ENCODE data around the gene ENOX1.
"Not testable (repeated sequence)": the region's sequence is repeated elsewhere in the genome, so short reads cannot be mapped to it uniquely, and the experiment has no call there.

The ENOX1 gene

DNA sequence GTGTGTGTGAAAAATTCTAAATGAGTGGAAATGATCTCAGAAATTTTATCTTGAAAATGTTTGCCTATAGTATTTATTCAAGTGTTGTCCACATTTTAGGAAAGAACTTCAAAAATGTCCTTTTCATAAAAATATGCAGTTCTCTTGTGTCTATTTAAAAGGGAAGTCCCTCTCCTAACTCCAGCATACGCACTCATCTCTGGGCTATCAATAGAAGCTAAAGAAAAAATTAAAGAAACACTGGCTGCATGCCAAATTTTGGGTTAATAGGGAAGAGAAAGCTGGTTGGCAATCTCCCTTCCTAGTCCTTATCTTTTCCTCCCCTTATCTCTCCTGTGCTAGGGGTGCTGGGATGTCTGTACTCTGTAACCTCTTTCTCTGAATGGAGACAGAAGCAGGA is 313.3 kb downstream of the ENOX1 start:
- DNase-seq: no peak

DNA sequence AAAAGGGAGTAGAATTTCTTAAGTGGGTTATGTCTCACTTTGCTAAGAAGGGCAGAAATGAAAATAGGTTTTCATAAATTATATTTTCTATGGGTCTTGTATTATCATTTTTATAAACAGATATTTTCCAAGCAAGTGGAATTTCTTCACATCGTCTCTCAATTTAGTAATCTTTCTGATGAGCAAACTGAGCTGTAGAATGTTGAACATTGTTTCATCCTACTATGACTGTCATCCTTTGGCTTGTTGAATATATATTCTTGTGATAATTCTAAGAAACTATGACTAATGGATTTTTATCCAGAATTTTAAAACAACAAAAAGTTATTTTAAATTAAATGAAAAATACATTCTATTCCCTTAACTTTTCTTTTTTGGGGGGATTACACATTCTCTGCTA is 313.8 kb downstream of the ENOX1 start:
- no peak for DNase-seq

DNA sequence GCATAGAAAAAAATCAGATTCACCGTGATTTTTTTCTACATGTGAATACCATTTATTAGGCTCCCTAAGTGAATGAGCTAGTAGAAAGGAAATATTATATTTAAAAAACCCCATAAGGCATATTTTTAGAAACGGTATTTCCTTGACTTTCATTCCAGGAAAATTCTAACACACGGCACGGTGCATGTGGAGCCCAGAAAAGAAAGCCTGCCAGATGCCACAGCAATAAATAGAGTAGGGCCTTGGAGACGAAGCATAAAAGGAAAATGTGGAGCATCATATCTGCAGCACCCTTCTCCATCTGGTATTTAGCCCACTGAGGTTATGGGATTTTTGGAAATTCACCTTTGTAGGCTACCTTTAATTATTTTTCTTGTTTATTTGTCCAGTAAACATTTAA is 314.4 kb downstream of the ENOX1 start:
- no peak for DNase-seq

DNA sequence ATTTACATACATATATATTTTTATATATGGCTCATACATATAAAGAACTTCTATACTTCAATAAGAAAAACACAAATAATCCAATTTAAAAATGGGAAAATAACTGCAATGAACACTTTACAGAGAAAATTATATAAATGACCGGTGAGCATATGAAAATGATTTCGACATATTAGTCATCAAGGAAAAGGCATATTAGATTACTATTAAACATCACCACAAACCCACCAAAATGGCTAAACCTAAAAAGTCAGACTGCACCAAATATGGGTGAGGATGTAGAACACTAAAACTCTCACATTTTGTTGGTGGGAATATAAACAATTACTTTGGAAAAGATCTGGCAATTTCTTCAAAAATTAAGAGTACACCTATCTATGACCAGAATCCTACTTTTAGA is 316.2 kb downstream of the ENOX1 start:
- no peak for DNase-seq

DNA sequence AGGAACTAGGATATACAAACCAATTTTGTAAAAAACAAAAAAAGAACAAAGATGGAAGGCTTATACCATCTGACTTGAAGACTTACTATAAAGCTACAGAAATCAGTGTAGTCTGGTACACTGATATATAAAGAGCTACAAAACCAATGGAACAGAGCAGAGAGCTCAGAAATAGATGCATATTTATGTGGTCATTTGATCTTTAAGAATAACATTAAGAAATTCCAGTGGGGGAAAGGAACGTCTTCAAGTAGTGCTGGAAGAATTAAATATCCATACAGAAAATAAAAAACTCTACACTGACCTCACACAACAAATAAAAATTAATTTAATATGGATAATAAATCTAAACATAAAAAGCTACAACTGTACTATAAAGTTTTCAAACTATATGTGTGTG is 317.0 kb downstream of the ENOX1 start:
- DNase-seq: no peak

DNA sequence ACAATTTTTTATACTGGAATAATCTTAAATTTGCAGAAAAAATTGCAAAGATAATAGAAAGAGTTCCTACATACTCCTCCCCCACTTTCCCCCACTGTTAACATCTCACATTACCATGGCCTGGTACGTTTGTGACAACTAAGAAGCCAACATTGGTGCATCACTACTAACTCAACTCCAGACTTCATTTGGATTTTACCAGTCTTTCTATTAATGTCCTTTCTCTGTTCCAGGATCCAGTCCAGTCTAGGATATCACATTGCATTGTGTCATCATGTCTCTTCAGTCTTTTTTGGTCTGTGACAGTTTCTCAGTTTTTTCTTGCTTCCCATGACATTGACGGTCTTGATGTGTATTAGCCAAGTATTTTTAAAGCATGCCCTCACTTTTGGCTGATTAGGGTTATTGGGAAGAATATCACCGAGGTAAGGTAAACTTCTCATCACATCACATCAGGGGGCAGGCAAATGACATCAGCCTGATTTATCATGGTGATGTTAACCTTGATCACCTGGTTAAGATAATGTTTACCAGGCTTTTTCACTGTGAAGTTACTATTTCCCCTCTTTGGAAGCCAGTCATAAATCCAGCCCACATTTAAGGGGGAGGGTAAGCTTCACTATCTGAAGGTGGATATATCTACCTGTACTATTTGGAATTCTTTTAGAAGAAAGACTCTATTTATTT is 322.1 kb downstream of the ENOX1 start:
- DNase-seq: no peak

DNA sequence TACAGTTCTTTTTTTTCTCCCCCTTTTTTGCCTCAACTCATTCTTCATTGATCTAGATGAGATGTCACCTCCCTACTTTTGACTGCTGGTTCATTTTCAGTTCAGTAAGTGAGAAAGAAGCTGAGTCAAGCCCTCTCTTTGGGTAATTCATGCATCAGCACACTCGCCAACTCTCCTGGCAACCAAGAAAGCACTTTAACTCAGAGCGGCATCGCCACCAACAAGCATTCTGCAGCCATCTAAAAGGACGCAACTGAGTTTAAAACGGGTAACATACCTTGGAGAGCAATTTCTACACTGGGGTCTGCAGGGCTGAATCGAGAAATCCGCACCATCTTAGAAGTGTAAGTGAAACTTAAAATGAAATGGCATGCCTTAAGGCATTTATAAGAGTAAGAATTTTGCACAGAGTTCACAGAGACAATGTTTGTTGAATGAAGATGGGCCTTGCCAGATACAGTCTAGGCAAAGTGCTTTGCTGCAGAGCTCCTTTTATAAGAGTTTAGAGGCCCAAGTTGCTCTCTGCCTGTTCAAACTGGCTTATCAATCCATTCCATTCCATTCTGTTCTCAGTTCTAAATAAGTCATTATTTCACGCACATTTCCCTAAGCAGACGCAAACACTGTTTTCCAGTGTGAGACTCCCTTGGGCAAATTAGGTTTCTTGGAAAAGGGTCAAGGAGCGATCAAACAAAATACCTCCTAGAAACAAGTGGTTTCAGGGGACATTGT is 338.0 kb downstream of the ENOX1 start:
- no peak for DNase-seq

DNA sequence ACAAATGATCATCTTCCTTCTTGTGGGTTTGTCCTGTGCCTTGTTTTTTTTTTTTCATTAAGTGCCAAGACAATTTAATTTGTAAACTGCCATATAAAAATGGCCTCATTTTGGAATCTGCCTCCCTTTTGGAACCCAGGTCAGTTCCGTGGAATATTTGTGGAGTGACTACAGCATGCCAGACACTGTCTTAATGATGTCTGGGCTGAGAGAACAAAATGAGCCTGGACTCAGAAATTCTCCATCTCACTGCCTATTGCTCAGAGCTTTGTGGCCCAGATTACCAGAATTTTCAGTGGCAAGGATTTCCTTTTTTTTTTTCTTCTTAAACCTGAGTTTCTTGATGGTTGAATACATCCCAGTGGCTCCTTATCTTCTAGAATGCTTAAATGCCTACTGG is 340.6 kb downstream of the ENOX1 start:
- no peak for DNase-seq

DNA sequence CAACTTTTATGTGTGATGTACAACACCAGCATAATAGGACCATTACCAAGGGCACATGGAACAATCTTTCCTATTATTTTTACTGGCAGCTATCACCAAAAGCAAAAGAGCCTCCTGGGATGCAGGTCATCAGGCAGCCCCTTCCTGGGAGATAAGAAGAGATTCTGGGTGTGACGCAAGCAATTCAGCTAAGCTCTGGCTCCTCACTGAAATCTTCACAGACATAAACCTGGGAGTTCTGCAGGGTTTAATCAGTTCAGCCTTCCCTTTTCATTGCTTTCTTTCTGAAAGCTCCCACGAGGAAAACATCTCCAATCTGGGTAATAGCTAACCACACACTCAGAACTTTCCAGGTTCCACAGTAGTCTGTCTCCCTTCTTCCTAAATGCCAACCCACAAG is 341.1 kb downstream of the ENOX1 start:
- no peak for DNase-seq

DNA sequence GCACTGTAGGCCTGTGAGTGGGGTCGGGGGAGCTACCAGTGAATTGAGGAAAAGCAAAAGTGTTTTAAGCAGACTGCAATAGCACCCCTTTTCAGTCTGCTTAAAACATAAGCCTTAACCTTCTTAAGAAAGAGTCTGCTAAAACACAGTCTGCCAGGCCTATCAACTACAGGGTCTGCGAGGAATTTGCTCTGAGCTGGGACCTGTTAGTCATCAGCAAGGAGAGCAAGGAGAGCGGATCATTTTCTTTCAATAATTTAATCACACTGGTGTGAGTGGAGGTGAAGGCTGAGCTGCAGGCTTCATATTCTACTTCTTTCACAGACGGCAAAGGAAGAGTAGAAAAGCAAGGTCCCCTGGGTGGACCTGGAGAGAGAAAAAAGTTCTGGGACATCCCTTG is 342.7 kb downstream of the ENOX1 start:
- DNase-seq: no peak

DNA sequence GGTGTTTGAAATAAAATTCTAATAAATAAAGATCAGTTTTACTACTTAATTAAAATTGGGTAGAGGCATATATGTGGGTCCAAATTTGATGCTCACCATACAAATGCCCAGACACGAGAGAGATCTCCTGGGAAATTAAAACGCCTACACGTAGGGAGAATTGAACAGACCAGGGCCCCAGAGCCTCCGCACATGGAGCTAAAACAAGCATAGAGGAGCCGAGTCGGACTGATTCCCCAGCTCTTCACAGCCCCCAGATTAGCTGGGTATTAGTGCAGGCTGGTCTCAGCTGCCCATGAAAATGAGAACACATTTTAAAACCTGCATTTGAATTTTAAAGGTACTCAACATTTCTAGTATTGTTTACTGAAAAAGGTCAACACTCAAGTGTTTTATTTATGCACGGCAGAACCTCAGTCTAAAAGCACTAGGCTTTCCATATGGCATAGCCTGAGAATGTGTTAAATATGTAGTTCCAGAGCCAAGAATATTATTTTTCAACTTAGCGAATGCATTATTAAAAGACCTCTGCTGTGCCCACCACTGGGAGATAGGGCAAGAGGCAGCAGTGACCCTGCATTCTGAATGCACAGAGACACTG is 344.8 kb downstream of the ENOX1 start:
- no peak for DNase-seq

DNA sequence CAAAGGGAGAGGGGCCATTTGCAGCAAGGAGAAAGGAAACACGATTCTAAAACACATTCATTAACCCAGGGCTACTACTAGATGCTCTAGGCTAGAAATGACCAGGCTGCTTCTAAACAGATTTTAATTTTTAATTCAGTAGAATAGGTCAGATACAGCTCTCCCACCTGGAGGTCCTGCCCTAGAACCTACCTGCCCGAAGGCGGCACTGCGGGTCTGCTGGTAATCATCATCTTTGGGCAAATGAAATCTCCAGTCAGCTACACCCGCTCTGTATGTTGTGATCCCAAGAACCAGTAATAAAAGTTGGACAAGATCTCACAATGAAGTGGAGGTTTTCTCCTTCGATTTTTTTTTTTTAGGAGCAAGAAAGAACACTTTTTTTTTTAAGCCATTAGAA is 345.3 kb downstream of the ENOX1 start:
- DNase-seq: no peak

DNA sequence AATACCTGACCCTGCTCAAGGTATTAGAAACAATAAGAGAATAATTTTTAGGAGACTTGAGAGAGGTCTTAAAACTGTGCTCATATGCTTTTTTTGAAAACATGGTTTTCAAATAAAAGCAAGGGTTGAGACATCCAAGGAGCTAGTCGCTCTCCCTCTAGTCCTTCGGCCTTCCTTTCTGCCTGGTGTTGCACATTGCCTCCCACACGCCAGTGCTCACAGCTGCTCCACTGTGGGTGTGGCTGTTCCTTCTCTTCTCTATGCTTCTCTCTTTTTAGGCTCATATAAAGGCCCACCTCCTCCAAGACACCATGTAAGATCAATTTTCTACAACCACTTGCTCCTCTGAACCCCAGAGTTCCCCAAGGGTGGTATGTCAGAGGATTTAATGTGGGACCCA is 352.6 kb downstream of the ENOX1 start:
- no peak for DNase-seq

DNA sequence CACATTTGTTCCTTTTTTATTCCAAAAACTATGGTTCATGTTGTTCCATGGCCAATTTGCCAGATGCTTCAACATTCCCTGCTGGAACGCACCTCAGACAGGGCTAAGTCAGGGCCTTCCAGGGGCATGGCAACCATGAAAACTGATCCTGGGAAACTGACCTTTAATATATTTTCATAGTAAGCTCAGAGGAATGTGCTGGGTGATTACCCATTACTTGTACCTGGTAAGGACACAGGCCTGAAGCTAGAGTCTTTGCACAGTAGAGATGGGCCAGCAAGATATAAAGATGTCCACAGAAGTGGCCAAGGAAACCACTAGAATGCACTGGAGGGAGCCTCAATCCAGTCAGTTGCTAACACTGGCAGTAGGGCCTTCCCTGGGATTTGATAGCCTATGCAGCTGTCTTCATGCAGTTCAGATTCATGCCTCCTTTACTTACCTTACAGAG is 353.1 kb downstream of the ENOX1 start:
- no peak for DNase-seq

DNA sequence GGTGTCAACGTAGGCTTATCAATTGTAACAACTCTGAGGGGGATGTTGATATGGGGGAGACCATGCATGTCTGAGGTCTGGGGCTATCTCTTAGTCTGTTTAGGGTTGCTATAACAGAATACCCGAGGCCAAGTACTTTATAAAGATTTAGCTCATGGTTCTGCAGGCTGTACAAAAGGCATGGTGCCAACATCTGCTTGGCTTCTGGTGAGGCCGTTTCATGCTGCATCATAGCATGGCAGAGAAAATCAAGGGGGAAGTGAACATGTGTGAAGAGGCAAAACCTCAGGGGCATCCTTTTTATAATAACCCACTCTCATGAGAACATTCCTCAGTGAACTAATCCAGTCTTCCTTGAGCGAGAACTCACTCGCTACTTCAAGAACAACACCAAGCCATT is 353.8 kb downstream of the ENOX1 start:
- DNase-seq: no peak

DNA sequence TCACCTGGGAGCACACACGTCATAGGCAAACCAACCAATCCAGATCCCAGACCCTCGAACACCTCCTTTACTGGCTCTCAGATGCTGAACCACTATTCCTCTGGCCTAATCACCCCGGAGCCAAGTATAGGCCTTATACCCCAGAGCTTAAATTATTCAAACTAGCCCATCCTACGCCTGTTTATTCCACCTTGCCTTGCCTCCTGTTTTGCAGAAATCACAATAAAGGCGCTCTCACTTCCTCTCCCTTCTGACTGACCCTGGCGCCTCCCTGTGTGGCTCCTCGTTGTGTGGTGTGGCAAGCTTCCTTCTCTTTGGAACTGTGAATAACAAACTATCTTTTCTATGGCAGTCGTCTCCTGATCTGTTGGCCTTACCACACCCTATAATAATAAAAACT is 354.9 kb downstream of the ENOX1 start:
- DNase-seq: no peak

DNA sequence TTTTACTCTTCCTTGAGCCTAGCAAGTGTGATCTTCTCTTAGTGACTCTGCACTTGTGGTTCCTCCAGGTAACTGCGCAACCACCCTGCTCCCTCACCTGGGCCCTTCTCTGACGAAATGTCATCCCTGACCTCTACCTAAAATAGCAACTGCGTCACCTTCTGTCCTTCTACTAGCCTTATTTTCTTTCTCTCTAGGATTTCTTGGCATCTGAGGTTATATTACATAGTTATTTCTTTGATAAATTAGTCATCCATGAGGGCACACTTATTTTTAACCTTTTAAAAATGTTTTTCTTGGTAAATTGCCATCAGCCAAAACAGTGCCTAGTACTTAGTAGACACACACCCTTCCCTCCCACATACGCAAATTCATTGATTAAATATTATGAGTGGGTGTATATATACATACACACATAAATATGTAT is 355.5 kb downstream of the ENOX1 start:
- no peak for DNase-seq

DNA sequence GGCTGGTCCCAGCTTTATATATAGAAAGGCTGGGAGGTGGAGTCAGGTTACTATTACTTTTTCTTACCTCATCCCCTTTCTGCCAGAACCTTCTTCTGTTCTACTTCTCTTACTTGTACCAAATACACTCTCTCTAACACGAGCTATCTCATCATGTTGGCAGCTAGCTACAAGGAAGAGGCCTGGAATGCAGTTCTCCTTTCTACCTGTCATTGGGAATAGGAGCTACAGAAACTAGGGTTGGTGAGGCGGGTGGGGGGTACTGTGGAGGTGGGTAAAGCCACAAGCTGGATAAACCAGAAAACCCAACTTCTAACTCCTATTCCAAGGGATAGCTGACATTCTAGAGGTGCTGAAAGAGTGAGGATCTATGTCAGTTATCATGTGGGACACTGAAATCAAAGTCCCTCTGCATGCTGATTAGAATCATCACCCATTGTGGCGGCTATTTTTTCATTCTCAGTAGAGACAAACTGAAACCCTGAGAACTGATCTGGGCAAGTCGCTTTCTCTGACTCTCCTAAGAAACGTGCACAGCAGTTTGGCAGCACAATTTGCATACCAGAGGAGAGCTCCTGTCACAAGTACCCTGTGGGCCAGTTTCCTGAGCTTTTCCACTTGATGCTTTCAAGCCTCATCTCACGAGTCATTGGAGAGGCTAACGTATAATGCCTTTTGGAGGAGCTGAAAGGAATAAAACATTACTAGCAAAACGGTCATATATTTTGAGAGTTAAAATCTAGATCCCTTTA is 358.1 kb downstream of the ENOX1 start:
- no peak for DNase-seq

DNA sequence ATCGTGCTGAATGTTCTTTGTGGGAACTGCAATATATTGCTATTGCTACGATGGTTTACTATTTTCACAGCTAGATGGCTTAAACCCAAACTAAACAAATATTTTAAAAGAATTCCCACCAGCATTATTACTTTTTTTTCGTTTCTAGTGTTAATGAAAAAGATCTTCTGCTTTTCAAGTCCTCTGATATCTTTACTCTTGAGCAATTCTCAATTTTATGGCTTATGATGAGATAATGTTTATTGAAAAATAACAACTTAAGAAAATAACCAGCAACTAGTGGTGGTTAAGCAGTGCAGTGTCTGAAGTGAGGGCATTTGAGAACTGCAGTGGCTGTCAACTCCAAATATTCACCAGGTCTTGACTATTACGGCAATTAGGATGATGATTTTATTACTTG is 360.4 kb downstream of the ENOX1 start:
- no peak for DNase-seq

DNA sequence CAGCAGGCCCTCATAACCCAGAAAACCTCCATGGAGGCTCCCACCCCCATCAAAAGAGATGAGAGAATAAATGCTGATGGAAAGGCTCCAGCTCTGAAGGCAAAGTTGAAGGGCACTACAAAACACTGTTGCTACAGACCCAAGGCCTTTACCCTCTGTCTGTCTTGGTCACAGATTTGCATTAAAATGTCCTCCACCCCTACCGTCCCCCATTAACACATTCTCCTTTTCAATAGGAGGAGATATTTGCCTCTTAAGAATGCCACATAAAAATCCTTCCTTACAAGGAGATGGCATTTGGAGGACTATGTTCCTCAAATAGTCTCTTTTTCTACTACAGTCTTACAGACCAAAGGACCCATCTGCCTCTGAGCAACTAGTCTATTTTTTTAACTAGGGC is 361.5 kb downstream of the ENOX1 start:
- no peak for DNase-seq

DNA sequence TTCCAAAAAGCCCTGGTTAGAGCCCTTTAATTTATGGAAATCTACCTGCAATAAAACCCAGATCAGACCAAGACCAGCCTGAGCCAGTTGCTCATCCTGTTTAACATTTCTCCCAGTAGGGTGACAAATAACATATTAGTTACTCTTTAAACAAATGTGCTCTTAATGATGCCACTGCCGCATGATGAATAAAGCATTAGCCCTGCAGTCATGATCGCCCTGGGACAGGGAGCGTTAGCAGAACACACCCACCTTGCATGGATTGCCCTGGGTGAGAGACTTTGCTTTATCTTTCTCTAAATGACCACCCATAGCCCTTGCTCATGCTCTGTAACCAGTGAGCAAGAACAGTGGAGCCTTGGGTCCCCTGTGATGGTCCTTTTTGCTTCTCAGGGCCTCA is 362.4 kb downstream of the ENOX1 start:
- DNase-seq: no peak

DNA sequence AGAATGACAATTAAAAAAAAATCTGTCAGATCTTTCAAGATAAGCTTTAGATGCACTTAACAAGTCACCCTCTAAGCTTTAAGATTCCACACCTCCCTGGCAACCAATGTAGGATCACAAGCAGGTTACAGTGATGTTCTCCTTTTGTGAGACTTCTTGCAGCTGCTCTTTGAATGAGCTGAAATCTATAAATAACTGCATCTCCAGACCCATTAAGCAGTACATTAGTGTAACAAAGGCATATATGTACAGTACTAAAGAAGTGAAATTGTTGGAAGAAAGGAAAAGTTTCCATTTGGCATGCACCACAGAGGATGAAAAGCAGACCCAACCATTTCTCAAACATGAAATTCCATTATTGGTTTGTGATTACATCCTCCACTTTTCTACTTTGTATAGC is 364.7 kb downstream of the ENOX1 start:
- DNase-seq: no peak

DNA sequence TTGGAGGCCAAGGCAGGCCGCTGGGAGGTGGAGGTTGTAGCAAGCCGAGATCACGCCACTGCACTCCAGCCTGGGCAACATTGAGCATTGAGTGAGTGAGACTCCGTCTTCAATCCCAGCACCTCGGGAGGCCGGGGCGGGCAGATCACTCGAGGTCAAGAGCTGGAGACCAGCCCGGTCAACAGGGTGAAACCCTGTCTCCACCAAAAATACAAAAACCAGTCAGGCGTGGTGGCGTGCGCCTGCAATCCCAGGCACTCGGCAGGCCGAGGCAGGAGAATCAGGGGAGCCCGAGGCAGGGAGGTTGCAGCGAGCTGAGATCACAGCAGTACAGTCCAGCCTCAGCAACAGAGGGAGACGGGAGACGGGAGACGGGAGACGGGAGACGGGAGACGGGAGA is 369.9 kb downstream of the ENOX1 start:
- not testable (repeated sequence) for DNase-seq

DNA sequence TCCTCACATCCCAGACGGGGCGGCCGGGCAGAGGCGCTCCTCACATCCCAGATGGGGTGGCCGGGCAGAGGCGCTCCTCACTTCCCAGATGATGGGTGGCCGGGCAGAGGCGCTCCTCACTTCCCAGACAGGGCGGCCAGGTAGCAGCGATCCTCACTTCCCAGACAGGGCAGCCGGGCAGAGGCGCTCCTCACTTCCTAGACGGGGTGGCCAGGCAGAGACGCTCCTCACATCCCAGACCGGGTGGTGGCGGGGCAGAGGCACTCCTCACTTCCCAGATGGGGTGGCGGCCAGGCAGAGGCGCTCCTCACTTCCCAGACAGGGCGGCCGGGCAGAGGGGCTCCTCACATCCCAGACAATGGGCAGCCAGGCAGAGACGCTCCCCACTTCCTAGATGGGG is 370.4 kb downstream of the ENOX1 start:
- not testable (repeated sequence) for DNase-seq

Data from activated CD4-positive, alpha-beta T cell treated with anti-CD3 and anti-CD28 coated beads for 48 hours (primary cell).